CD4-positive, alpha-beta T cell treated with Interferon alpha-2 for 1 hour (primary cell): ENCODE measurements around the gene YWHAB.
"Not testable (repeated sequence)": the region's sequence is repeated elsewhere in the genome, so short reads cannot be mapped to it uniquely, and the experiment has no call there.

Experiments
- DNase-seq, 2 donors: peaks; one replicate each; pipeline ENCODE4 v3.0.0-alpha.2; 2020 to 2022

The YWHAB gene

DNA sequence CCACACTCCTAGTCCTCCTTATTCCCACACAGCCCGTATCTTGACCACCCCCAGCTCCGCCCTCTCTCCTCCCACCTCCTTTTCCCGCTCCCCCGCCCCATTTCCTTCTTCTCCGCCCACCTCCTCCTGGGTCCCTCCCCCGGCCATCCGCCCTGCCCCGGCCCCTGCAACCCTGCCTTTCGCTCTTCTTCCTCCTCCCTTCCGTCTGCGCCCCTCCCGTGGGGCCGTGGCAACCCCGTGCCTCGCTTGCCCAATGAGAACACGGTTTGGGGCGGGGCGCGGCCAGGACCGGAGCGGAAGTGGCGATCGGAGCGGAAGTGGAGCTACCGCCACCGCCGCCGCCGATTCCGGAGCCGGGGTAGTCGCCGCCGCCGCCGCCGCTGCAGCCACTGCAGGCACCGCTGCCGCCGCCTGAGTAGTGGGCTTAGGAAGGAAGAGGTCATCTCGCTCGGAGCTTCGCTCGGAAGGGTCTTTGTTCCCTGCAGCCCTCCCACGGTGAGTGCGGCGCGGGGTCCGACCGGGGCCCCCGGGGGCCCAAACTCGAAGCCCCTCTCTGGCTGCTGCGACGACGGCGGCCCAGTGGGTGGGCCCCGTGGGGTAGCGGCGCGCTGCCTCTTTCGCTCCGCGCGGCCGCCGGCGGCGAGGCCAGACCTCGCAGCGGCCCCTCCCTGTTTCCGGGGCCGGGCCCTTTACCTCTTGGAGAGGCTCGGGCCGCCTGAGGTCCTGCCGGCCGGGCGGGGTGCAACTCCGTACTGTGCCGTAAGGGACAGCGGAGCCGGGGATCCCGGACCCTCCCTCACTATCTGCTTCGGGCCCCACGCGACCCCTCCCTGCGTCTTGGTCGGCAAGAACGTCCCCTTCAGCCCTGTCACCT, at the start of gene YWHAB:
TSS of gene YWHAB (plus strand) at position 314 of the 874 bp plus-strand sequence. CDS start 15,829 bp downstream, outside the sequence.
- DNase-seq: peak; percentile 96 to 97

DNA sequence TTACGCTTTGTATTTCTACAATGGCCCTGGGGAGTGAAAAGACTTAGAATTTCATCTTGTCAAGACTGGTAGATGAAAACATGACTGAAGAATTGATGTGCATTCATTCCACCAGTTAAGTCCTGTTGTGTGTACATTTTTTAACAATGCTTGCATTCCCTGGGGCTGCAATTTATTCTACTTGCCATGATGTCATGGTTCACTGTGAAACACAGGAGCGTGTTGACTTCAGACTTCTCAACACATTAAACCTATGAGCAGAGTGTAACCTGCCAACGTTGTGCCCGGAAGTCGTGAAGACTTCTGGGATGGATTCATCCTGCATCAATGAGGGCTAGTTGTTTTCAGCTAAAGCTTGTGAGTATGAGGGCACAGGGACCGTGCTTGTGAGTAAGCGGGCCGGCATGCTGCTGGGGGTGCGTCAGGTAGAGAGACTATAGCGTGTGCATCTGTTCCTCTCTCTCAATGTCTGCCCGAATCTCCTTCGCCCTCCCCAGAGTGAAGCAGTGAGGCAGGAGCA, 48.8 kb upstream of the YWHAB start:
- no peak for DNase-seq

DNA sequence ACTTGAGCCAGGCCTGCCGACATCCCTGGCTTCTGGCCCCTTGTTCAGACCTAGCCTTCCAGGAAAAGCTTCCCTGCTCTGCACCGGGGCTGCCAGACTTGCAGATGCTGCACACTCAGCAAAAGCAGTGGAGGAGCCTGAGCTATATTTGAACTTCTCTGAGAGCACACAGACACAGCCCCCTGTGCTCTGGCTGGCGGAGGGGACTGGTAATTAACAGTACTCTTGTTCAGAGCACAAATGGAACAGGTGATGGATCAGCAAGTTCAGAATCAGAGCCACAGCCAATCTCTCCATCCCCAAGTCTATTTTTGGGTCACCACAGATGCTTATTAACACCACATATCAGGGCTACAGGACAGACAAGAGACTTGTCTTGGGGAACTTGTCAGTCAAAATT, 47.6 kb upstream of the YWHAB start:
- DNase-seq: no peak

DNA sequence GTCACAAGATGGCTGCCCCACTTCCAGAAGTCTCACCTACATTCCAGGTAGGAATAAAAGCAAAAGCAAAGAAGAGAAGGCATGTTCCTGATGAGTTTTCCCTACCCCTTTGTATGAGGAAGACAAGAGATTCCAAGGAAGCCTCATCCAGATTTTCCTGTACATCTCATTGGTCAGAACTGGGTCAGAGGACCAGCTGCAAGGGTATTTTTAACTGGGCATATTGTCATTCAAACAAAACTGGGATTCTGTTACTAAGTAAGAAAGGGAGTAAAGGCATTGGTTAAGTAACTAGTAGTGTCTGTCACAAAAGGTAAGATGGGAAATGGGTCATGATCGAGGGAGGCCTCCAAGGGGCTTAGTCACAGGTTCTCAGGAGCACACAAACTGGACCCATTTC, 47.0 kb upstream of the YWHAB start:
- no peak for DNase-seq

DNA sequence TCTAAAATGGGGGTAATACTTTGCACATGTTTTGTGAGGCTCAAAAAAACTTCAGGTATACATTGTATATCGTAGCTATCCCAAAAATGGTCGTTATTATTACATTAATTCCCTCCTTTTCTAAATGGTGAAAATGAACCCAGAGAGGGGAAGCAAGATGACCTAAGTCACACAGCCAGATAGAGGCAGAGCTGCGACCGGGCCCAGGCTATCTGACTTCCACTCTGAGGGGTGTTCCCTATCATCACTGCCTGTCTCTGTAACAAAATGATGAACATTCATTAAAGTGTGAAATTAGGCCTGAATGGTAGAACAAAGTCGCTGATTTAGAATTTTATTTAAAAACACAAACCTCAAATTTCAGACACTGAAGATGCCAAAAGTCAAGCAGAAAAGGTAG, 46.0 kb upstream of the YWHAB start:
- DNase-seq: no peak

DNA sequence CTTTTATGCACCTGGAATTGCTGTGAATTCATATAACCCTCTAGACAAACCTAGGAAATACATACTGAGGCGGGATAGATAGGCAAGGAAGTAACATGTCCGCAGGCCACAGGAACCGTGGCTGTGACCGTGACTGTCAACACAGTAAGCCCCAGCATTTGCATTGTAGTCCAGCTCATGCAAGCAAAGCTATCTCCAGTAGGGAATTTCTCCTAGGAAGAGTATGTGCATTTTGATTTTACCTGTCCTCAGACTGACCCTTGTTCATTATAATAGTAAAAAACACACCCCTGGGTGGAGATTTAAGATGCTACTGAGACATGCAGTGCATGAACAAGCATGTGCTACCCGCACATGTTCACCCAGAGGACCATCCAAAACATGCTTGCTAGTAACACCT, 44.7 kb upstream of the YWHAB start:
- DNase-seq: no peak

DNA sequence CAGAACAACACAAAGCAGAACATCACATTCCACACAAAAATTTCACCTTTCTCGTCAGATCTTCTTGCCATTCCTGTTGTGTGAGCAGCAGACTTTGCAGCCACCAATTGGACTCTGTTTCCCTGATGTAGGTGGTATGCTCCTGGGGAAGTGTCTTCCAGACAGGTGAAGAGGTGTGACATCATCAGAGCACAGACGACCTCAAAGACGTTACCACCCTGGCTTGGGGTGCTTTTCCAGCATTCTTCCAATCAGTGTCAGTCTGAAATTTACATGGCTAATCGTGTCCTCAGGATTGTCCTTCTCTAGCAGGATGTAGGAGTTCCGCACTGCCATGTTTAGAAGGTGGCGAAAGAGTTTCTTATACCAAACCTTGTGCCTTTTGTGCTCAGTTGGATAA, 43.5 kb upstream of the YWHAB start:
- no peak for DNase-seq

DNA sequence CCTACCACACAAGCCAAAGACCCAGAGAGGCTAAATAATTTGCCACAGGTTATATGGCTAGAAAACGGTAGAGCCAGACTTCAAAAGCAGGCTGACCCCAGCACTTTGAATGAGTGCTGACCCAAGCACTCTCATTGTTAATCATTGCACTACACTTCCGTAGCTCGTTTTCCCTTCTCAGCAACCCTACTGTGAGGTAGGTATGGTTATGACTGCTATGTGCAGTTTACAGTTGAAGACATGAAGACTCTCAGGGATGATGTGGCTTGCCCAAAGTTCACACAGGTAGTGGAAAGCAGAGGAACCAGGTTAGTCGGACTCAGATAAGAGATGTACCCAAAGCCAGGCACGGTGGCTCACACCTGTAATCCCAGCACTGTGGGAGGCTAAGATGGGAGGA, 41.6 kb upstream of the YWHAB start:
- no peak for DNase-seq

DNA sequence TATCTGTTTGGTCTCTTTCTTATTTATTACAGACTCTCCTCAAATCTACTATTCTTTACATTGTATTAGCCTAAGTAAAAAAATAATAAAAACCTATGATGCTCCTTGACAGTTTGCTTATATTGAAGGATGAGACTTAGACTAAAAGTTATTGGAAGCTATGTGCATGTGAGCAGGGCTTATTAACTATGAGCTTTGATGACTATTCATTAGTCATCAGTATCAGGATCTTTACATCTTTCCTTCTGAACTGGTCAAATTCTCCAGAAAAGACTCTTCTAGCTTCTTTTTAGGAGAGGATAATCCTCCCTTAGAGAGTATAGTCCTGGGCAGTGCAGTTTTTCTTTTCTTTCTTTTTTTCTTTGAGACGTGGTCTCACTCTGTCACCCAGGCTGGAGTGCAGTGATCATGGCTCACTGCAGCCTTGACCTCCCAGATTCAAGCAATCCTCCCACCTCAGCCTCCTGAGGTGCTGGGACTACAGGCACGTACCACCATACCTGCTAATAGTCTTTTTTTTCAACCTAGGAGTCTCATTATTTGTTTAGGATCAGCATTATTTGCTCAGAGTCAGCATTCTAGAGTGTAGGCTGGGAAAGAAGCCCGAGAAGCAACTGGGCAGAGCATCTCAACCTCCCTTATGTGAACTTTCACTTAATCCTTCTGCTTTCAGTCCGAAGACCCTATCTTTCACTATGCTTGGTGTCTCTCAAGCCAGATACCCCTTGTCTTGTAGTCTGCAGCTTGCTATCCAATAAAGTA, 37.1 kb upstream of the YWHAB start:
- no peak for DNase-seq

DNA sequence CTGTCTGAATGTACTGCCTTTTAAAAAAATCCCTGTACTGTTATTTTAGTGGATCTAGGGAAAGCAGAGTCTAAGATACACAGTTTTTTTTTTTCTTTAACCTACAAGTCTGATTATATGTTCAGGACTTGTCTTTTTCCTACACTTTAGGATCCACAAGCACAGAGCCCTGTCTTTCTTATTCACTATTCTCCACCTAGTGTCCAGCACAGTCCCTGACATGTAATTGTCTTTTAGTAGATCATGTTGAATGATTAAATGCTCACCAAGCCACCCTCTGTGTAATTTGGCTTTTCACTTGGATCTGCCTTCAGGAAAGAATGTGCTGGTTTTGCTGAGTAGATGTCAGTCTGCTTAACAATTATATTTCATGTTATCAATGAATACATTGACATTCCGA, 35.8 kb upstream of the YWHAB start:
- DNase-seq: no peak

DNA sequence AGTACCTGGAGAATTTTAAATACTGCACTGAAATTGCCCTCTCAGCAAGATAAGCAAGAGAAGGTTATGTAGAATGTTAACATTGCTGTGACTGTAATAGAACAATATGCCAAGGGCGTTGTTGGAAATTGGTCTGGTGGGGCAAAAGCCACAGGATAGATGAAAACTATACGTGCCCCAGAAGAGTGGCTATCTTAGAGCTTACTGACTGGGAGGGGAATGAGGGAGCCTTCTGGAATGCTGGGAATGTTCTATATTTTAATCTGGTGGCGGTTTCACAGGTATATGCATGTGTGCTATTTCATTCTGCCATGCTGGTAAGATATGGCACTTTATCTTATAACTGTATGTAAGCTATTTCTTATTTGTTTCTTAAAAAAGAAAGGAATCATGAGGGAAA, 35.2 kb upstream of the YWHAB start:
- DNase-seq: no peak

DNA sequence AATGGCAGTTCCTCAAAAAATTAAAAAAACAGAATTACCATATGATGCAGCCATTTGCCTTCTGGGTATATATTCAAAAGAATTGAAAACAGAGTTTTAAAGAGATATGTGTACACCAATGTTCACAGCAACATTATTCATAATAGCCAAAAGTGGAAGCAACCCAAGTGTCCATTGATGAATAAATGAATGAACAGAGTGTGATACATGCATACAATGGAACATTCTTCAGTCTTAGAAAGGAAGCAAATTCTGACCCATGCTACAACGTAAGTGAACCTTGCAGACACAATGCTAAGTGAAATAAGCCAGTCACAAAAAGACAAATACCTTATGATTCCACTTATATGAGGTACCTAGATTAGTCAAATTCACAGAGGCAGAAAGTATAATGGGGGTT, 34.7 kb upstream of the YWHAB start:
- no peak for DNase-seq

DNA sequence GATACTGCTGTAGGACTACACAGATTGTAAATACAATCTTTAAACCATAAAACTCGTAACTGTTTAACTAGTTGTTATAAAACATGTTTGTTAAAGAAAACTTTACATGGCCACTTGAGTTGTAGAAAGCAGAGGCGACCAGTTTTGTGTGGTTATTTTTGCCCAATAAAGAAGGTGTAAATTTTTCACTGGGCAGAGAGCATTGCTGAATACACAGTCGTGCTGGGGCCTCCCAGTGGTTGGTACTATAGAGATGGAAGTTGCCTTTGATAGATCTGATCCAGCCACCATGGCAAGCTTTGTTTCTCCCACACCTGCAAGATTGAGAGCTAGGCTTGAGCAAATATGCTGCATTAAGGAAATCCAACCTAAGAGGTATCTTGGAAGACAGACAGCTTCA, 34.0 kb upstream of the YWHAB start:
- DNase-seq: no peak

DNA sequence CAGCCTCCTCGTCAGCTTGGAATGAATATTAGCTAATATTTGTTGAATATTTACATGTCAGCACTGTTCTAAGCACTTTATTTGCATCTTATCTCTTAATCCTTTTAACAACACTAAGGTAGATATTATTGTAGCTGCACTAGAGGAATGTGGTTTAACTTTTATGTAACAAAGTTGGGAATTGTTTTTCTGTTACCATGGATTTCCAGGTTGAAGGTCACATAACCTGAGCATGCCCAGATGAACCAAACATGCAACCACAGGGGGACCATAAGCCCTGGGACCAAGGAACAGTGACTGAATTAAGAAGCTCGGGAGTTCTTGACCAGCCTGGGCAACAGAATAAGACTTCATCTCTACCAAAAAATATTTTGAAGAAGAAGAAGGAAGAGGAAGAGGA, 29.1 kb upstream of the YWHAB start:
- DNase-seq: no peak

DNA sequence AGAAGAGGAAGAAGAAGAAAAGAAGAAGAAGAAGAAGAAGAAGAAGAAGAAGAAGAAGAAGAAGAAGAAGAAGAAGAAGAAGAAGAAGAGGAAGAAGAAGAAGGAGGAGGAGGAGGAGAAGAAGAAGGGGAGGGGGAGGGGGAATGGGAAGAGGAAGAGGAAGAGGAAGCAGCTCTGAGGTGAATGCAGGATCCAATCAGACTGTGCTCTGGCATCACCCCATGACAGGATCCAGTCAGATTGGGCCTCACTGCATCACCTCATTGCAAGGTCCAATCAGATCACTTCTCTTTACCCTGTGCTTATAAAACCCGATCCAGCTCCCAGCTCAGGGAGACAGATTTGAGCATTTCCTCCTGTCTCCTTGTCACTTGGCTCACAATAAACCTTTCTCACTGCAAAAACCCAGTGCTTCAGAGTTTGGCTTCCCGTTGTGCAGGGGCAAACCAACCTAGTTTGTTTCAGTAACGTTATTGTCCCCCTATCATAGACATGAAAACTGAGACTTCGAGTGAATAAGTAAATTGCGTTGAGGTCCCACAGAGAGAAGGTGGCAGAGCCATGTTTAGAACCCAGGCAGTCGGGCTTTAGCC, 28.6 kb upstream of the YWHAB start:
- DNase-seq: no peak

DNA sequence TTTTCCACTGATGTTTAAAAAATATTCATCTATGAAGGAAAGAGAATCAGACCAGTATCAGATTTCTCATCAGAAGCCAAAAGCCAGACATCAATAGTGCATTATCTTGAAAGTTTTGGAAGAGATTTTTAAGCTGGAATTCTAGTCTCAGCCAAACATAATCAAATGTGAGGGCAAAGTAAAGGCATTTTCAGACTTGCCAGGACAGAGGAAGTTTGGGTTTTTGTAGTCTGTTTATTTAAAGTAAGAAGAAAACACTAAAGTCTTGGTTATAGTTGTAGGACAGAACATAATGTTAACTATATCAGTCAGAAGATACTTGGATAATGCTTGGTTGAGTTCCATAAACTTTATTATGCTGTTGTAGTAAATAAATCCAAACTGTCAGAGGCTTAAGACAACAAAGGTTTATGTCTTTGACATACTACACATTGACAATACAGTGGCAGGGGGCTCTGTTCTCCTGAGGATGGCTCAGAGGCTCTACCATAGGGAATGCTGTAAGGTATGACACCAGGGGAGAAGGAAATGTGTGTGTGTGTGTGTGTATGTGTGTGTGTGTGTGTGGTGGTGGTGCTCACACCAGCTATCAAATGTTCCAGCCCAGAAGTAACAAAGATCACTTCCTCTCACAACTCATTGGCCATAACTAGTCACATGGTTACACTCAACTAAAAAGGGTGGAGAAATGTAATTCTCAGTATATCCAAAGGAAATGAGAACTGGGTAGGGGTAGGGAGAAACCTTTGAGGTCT, 26.7 kb upstream of the YWHAB start:
- DNase-seq: peak in 1 of 2 donors; percentile 15

DNA sequence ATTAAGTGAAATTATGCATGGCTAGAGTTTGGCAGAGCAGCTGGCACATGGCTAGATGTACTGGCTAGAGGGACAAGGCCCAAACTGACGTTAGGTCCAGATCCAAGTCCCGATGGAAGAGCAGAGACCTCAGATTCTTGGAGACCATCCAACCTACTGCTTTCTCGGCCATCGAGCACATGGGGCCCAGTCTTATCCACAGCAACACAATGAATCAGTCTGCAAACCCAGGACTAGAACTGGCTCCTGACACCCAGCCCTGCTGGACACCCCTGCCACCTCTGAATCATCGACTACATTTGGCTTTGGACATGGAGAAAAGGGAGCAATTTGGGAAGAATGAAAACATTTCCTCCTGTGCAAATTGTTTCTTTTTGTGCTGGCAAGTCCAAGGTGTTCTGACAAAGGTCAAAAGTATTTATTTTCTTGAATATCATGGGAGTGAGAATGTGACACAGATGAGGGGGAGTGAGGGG, 23.9 kb upstream of the YWHAB start:
- DNase-seq: no peak

DNA sequence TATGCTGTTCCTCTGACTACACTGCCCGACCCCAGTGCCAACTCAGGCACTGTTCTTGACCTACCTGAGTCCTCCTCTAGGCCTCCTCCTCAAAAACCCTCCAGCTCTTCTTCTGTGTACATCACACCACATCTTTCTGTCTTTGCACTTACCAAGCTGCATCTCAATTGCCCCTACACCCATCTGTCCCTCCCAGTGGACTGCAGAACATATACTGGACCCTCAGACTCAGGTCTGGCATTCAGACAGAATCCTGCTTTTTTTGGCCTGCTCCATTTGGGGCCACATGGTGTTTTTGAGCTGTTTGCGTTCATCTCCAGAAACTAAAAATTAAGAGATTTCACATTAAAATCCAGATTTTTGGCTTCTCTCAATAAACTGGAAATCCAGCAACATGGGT, 23.2 kb upstream of the YWHAB start:
- DNase-seq: no peak

DNA sequence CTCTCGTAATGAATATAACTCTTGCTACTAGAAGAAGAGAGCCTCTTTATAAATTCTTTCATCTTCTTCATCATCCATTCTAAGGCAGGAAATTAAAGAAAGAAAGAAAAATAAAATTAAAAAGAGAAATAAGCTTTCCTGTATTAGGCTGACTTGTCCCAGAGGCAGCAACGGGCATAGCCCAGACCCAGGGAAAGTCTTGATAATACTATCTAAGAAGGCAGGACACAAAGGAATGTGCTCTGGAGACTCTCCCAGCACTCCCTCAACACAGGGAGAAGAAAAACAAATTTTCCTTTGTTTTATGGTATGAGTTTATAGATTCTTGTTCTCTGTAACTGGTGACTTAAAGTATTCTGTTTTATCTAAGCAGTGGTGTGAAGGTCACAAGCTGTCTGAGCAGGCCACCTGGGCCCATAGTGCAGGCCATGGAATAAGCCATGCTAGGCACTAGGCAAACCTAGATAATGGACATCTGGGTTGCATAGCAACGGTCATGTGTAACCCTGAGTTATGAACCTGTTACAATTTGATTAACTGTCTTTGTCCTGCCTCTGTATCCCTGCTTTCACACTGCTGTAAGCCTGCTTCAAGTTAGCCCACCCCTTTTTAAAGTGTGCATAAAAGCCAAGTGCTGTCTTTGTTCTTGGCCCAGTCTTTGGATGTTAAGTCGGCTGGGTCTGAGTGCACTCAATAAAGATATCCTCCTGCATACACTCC, 22.0 kb upstream of the YWHAB start:
- not testable (repeated sequence) for DNase-seq

DNA sequence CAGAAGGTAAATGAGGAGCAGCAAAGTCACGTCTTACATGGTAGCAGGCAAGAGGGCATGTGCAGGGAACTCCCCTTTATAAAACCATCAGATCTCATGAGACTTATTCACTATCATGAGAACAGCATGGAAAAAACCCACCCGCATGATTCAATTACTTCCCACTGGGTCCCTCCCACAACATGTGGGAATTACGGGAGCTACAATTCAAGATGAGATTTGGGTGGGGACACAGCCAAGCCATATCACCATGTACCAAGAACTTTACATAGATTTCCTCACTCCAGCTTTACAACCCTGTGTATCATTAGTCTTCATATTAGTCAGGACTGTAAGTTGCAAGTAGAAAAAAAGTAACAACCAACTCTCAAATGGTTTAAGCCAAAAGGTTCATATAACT, 21.0 kb upstream of the YWHAB start:
- not testable (repeated sequence) for DNase-seq

DNA sequence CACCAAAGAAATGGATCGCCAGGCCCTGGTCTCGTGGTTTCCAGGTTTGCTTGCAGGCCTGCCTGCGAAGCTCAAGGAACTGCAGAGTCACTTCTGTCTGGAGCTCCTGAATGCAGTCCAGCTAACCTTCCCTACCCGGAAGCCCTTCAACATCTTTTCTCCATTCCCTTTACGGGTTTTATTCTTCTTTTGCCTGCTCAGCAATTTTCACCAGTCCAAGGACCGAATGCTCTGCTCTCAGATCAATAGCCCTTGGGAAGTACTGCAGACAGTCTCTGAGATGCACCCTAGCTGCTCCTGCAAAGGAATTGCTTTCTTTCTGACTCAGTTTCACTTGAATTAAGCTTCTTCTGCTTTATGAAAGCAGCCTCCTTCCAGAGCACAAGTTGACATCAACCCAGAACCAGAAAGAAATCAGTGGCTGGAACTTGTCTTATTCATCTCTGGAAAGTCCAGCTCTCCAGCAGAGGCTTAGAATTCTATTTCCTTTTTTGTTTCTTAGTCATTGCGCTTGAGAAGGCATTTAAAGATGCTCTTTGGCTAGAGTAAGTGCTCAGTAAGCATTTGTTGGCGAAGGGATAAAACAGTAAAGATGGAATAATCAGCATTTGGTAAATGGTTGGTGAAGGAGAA, 18.7 kb upstream of the YWHAB start:
- no peak for DNase-seq

DNA sequence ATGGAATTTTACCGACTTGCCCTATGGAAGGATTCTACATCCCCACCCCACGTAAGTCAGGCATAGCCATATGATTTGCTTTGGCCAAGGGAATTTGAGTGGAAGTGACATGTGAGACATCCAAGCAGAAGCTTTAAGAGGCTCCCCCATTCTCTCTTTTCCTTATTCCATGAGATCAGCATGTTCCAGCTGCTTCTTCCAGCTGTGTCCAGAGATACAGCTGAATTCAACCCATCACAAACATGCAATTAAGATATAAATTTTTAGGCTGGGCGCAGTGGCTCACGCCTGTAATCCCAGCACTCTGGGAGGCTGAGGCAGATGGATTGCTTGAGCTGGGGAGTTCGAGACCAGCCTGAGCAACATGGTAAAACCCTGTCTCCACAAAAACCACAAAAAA, 16.0 kb upstream of the YWHAB start:
- DNase-seq: no peak
